ENCODE data around the gene TTLL7. TPM values are rescaled to one million over a fixed set of nuclear protein-coding genes. Genes with fewer than 3 reads are reported as not detected.

TTLL7 gene
- total and polyA plus RNA-seq, 12 donors, result 0.06 to 7.6 (median 2.6) TPM

DNA sequence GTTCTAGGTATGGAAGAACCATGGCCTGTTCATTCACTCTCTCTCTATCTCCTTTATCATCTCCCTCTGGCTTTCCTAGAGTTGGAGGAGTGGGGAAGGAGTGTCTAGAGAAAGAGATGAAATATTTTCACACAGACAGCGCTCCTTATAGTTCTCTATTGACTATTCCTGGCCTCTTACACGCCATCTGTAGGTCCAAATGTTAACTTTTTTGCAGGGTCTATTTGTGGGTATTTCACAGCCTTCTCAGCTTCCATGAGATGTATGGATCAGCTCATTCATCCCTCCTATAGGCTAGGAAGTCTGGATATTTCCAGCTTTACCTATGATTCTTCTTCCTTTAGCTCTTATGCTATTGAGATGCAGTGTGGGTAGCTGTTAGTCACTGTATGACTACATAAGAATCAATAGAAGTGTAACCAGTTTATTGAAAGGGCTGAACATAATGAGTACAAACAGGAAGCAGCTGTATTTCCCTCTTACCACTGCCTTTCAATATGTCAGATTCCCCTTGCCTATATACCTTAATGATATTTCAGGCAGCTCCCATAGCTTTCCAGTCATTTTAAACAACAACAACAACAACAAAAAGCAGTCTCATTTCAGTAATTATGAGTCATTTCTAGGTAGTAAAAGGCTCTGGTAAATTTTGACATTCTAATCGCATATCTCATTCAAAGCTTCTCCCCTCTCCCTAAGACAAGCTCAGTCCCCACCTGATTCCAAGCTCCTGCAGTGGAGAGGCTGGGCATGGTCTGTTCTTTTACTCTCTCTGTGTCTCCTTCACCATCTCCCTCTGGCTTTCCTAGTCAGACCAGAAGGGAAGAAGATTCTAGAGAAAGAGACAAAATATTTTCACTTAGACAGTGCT is 149.5 kb downstream of the TTLL7 start:
- Histone ChIP-seq H3K27me3 (no peaks in the 10 kb centered on the region), H3K4me3 (no peak overlapping the region), H3K9me3 (replicated peaks in 1 of 3) (no peaks in the 10 kb centered on the region), H3K36me3 (replicated peaks in 1 of 2) (no peaks in the 10 kb centered on the region), H3K27ac (no peak overlapping the region), H3K4me1 (replicated peaks in 1 of 2) (no peaks in the 10 kb centered on the region)
- 89 to 94% (median 92%) methylated on average over 3 of the region's 3 CpGs for WGBS, 4 donors
- intact Hi-C loops (cut with DNase I), result no loop called here
- TF ChIP-seq POLR2A (IDR thresholded peaks at IDR 0.05) (no peak), CTCF (IDR thresholded peaks at IDR 0.05) (no peak)
- no peak for DNase-seq

DNA sequence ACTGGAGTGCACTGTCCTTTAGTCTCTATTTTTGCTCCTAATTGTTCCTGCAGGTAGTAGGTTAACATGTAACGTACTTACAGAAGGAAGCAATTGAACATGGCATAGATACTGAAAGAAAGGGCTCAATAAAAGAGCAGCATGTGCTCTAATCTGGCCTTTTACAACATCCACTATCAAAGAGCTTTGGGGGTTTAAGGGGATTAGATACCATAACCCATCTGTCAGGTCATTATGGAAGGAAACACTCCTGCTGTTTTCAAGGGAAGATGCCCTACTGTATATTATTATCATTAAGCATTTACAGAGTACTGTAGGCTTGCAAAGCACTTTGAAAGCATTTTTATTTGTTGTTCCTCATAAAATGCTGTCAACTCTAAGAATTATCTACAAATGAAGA is 152.8 kb downstream of the TTLL7 start:
- H3K27me3 ChIP-seq, result no peaks in the 10 kb centered on the region
- TF ChIP-seq CTCF (IDR thresholded peaks at IDR 0.05) (no peak), POLR2A (IDR thresholded peaks at IDR 0.05) (no peak)
- WGBS, 4 donors, result 92 to 100% (median 96%) methylated on average over 1 of the region's 1 CpG
- H3K9me3 ChIP-seq (replicated peaks in 1 of 3), result no peaks in the 10 kb centered on the region
- no peaks in the 10 kb centered on the region for H3K4me1 ChIP-seq (replicated peaks in 1 of 2)
- DNase-seq, result no peak
- H3K27ac ChIP-seq, result no peak overlapping the region
- H3K36me3 ChIP-seq (replicated peaks in 1 of 2), result no peaks in the 10 kb centered on the region
- no peak overlapping the region for H3K4me3 ChIP-seq
- intact Hi-C loops (cut with DNase I), result no loop called here

GRCh38 chr1:83845437-83846071 is 153.4 kb downstream of the TTLL7 start:
- Histone ChIP-seq H3K27ac (no peak overlapping the region), H3K36me3 (replicated peaks in 1 of 2) (no peaks in the 10 kb centered on the region), H3K27me3 (no peaks in the 10 kb centered on the region), H3K4me3 (no peak overlapping the region), H3K9me3 (replicated peaks in 1 of 3) (no peaks in the 10 kb centered on the region), H3K4me1 (replicated peaks in 1 of 2) (no peaks in the 10 kb centered on the region)
- TF ChIP-seq CTCF (IDR thresholded peaks at IDR 0.05), result no peak
- TF ChIP-seq POLR2A (IDR thresholded peaks at IDR 0.05), result no peak
- WGBS, 4 donors, result 56 to 71% (median 68%) methylated on average over 4 of the region's 4 CpGs
- DNase-seq, result peak in 1 of 7 donors; percentile 16
- intact Hi-C loops (cut with DNase I), result no loop called here

DNA sequence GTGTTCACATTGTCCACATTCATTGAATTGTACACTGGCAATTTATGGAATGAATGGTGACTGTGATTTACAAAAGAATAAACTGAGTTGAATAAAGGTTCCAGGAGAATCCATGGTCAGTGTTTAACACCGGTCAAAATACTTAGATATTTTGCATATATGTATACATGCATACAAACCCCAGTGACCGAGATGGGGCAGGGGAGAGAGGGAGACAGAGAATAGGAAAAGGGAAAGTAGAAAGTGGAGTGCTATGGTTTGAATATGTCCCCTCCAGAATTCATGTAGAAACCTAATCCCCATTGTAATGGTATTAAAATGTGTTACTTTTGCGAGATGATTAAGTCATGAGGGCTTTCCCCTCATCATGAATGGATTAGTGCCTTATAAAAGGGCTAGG is 154.4 kb downstream of the TTLL7 start:
- Histone ChIP-seq H3K36me3 (replicated peaks in 1 of 2) (no peaks in the 10 kb centered on the region), H3K9me3 (replicated peaks in 1 of 3) (no peaks in the 10 kb centered on the region), H3K4me3 (no peak overlapping the region), H3K4me1 (replicated peaks in 1 of 2) (no peaks in the 10 kb centered on the region), H3K27ac (no peak overlapping the region), H3K27me3 (no peaks in the 10 kb centered on the region)
- TF ChIP-seq POLR2A (IDR thresholded peaks at IDR 0.05) (no peak), CTCF (IDR thresholded peaks at IDR 0.05) (no peak)
- 91 to 95% (median 94%) methylated on average over 3 of the region's 3 CpGs for WGBS, 4 donors
- intact Hi-C loops (cut with DNase I), result no loop called here
- no peak for DNase-seq
